LNCAP (cell line): ENCODE data around the gene GIPC1.

Experiments
- CTCF ChIP-seq: fragments of 450-650 bp; IDR thresholded peaks from 2 replicates; pipeline ENCODE4 v1.5.1; 2017; ENCODE audit warnings: mild to moderate bottlenecking

Gene GIPC1

DNA sequence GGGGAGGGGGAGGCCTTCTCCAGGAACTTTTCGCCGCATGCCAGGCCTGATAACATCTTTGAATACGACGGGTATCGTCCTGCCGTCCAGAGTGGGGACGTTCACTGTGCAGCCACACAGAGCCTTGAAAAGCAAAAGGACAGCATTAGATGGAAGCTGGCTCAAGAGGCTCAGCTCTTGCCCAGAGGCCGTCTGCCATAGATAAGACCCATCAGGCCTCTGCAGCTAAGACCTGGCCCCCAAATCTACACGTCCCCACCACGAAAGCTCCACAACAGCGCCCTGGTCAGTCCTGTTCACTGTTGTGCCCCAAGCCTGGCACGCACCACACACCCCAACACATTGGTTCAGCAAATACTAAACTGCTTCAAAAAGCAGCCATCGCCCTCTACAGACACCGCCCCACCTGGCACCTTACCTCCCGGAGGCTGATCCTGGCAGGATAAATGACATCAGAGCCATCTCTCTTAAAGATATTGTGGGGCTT lies 20.2 kb upstream of the GIPC1 start:
- TF ChIP-seq CTCF = no peak

DNA sequence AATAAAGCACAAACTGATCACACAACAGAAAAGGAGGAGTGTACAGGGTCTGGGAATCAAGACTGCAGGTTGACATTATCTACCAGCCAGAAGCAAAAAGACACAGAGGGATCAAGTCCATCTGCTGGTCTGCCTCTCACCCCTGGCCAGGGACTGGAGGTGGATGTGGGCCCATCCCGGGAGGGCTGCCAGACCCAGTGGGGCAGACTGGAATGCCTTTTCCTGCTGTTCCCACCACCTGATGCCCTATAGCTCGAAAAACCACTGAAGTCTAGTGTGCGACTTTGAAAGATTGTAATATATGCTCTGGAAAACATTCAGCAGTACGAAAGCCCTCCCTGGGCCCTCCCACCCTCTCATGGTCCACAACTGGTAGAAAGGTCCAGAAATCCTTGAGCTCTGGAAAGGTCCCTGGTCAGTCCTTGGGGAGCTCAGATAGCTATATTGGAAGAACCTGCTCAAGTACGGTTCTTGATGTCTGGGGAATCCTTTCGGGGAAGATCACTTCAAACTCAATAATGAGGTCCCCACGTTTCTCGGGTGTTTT lies 19.6 kb upstream of the GIPC1 start:
- TF ChIP-seq CTCF = no peak

GRCh38 chr19:14514215-14514863 lies 18.4 kb upstream of the GIPC1 start:
- TF ChIP-seq CTCF = no peak

DNA sequence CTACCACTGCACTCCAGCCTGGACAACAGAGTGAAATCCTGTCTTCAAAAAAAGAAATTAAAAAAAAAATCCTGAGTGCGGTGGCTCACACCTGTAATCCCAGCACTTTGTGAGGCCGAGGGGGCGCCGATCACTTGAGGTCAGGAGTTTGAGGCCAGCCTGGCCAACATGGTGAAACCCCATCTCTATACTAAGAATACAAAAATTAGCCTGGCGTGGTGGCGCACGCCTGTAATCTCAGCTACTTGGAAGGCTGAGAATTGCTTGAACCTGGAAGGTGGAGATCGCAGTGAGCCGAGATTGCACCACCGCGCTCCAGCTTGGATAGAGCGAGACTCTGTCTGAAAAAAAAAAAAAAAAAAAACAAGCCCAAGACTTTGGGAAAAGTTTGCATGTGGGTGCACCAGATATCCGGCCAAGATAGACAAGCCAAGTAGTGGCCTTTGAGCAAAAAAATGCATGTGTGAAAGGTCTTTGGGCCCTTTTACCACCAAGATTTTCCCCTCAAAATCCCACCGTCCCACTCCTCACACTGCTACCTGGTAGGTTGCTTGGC lies 16.6 kb upstream of the GIPC1 start:
- TF ChIP-seq CTCF = no peak

- no peak for TF ChIP-seq CTCF
These were observed 15.3 kb upstream of the GIPC1 start for GRCh38 chr19:14511229-14511593.

GRCh38 chr19:14510311-14511228 lies 14.6 kb upstream of the GIPC1 start:
- no peak for TF ChIP-seq CTCF

DNA sequence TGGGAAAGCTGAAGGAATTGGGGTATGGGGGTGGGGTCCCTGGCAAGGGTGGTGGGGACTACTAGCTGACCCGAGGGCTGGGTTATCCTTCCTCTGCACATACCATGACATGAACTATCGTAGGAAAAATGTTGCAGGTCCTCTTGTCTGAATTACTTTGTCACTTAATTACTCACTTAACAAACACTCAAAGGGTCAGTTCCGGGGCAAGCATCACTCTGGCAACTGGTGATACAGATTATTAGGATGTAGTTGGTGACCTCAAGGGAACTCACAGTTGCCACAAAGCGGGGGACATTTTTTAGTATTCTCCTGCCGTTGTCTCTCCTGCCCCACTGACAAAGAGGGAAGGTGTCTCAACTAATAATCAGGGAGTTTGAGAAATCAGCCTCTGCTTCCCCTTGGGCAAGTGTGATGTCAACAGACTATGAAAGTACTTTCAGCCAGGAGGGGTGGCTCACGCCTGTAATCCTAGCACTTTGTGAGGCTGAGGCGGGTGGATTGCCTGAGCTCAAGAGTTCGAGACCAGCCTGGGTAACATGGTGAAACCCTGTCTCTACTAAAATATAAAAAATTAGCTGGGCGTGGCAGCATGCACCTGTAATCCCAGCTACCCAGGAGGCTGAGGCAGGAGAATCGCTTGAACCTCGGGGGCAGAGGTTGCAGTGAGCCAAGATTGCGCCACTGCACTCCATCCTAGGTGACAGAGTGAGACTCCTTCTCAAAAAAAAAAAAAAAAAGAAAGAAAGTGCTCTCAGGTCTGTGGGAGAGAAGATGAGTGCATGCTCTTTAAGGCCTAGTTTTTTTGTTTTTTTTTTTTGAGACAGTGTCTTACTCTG lies 12.0 kb upstream of the GIPC1 start:
- no peak for TF ChIP-seq CTCF
